ENCODE data around the gene DSG1. TPM values are rescaled to one million over a fixed set of nuclear protein-coding genes. Genes with fewer than 3 reads are reported as not detected.

DSG1 gene
- total RNA-seq, 1 experiment from 2014 or later: not detected

DNA sequence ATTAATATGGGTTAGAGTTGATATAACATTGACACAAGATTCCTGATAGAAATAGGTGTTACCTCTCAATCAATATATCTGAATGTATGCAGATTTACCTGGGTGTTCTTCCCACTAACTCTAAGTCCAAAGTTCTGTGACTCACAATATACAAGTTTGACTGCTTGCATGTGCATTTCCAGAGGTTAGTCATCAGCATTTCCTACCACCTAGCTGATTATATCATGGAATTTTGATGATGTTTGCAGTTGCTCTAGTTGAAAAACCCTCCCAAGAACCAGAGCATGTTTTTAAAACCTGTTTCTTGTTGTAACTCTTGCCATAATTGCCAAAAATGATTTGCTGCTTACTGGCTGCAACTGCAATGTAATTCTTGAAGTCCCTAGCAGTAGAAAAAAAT lies 15.0 kb upstream of the DSG1 start:
- peaks cover 38% of the 10 kb centered on the region for H3K4me1 Mint-ChIP-seq (ENCODE audit: insufficient read depth, unreplicated experiment)
- no TSS peak for BruUV-seq (replicated peaks)
- H3K36me3 Mint-ChIP-seq (ENCODE audit: insufficient read depth, unreplicated experiment): no peaks in the 10 kb centered on the region
- ChIA-PET CTCF (interaction anchor here (0.6 kb wide), 2 partner anchors 32 to 33 kb away, joined by 3 to 4 read pairs; no protein-coding TSS in a partner anchor), POLR2A (interaction anchor here (0.7 to 1.5 kb wide), 7 partner anchors 22 to 262 kb away, joined by 3 to 9 read pairs (median 5); no protein-coding TSS in a partner anchor)
- H3K27me3 Mint-ChIP-seq (ENCODE audit: insufficient read depth, unreplicated experiment): no peaks in the 10 kb centered on the region
- H3K9me3 Mint-ChIP-seq (ENCODE audit: unreplicated experiment): no peaks in the 10 kb centered on the region
- TF ChIP-seq, protein P1, sequence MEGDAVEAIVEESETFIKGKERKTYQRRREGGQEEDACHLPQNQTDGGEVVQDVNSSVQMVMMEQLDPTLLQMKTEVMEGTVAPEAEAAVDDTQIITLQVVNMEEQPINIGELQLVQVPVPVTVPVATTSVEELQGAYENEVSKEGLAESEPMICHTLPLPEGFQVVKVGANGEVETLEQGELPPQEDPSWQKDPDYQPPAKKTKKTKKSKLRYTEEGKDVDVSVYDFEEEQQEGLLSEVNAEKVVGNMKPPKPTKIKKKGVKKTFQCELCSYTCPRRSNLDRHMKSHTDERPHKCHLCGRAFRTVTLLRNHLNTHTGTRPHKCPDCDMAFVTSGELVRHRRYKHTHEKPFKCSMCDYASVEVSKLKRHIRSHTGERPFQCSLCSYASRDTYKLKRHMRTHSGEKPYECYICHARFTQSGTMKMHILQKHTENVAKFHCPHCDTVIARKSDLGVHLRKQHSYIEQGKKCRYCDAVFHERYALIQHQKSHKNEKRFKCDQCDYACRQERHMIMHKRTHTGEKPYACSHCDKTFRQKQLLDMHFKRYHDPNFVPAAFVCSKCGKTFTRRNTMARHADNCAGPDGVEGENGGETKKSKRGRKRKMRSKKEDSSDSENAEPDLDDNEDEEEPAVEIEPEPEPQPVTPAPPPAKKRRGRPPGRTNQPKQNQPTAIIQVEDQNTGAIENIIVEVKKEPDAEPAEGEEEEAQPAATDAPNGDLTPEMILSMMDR (IDR thresholded peaks at IDR 0.05; ENCODE audit: unreplicated experiment): no peak
- intact Hi-C loops (cut with micrococcal nuclease): no loop called here
- peak overlapping the region; percentile 18 for H3K27ac Mint-ChIP-seq (ENCODE audit: low read depth, unreplicated experiment)
- peak; percentile 52 for DNase-seq (ENCODE audit: unreplicated experiment)
- no peak overlapping the region for H3K4me3 Mint-ChIP-seq (ENCODE audit: unreplicated experiment)

DNA sequence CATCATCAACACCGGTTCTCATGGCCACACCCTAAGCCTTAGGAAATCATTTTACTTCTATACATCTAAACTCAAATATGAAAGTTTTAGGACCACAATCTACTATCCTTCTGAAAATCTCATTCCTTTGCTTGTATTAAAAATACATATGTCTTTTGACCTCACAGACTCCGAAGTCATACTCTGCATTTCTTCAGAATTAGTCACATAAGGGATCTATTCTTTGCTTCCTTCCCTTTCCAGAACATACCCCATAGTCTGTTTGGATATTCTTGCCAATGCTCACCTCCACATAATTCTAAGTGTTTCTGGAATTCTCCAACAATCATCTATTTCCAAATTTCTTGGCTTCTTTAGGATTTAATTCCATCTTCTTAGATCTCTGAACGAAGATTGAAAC lies 14.2 kb upstream of the DSG1 start:
- H3K27ac Mint-ChIP-seq (ENCODE audit: low read depth, unreplicated experiment): peak overlapping the region; percentile 24

DNA sequence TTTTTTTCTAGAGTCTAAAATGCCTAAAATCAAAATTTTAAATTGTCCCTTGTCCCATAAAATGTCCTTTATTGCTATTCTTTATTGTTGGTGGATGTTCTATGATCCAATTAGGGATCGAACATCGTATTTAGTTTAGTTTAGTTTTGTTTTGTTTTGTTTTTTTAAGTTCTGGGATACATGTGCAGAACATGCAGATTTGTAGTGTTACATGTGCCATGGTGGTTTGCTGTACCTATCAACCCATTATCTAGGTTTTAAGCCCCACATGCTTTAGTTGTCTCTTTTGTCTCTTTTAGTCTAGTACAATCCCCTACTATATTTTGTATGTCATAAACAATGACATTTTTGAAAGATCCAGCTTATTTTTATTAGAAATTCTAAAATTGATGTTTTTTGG lies 8.8 kb upstream of the DSG1 start:
- Mint-ChIP-seq H3K4me1 (ENCODE audit: insufficient read depth, unreplicated experiment) (peaks cover 10% of the 10 kb centered on the region), H3K9me3 (ENCODE audit: unreplicated experiment) (no peaks in the 10 kb centered on the region), H3K27ac (ENCODE audit: low read depth, unreplicated experiment) (no peak overlapping the region), H3K27me3 (ENCODE audit: insufficient read depth, unreplicated experiment) (no peaks in the 10 kb centered on the region), H3K4me3 (ENCODE audit: unreplicated experiment) (no peak overlapping the region), H3K36me3 (ENCODE audit: insufficient read depth, unreplicated experiment) (no peaks in the 10 kb centered on the region)
- TF ChIP-seq, protein P1 (IDR thresholded peaks at IDR 0.05; ENCODE audit: unreplicated experiment): no peak
- no peak for DNase-seq (ENCODE audit: unreplicated experiment)
- ChIA-PET POLR2A (interaction anchor here (1.5 kb wide), 1 partner anchor 15 kb away, joined by 3 read pairs; no protein-coding TSS in a partner anchor), CTCF (no interaction called here)
- intact Hi-C loops (cut with micrococcal nuclease): no loop called here
- BruUV-seq (replicated peaks): no TSS peak

More for the DNA sequence above, 14.2 kb upstream of the DSG1 start:
- ChIA-PET CTCF (no interaction called here), POLR2A (no interaction called here)
- Mint-ChIP-seq H3K36me3 (ENCODE audit: insufficient read depth, unreplicated experiment) (no peaks in the 10 kb centered on the region), H3K4me1 (ENCODE audit: insufficient read depth, unreplicated experiment) (peaks cover 38% of the 10 kb centered on the region), H3K4me3 (ENCODE audit: unreplicated experiment) (no peak overlapping the region), H3K27me3 (ENCODE audit: insufficient read depth, unreplicated experiment) (no peaks in the 10 kb centered on the region), H3K9me3 (ENCODE audit: unreplicated experiment) (no peaks in the 10 kb centered on the region)
- DNase-seq (ENCODE audit: unreplicated experiment): no peak
- intact Hi-C loops (cut with micrococcal nuclease): no loop called here
- TF ChIP-seq, protein P1 (IDR thresholded peaks at IDR 0.05; ENCODE audit: unreplicated experiment): no peak
- no TSS peak for BruUV-seq (replicated peaks)

DNA sequence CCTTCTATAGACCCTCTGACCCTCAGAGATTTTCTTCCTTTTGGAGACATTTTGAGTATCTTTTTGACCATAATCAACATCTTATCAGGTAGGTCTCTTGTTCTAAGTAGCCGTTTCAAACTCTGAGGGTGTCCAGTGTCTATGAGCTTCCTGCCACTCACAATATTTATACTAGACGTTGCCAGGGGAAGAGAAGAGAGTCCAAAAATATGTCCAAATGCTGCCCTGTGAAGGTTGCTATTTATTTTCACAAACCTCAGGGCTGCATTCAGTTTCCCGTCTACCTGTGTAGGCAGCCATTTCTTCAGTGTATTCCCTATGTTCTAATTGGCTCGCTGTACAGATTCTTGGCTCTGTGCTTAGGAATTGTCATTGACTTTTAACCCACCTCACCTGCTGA lies 986 bp upstream of the DSG1 start:
- no peak for DNase-seq (ENCODE audit: unreplicated experiment)
- intact Hi-C loops (cut with micrococcal nuclease): no loop called here
- BruUV-seq (replicated peaks): no TSS peak
- POLR2A ChIA-PET: interaction anchor here (0.7 to 1.4 kb wide), 2 partner anchors 8 to 20 kb away, joined by 4 read pairs; no protein-coding TSS in a partner anchor
- no peaks in the 10 kb centered on the region for H3K36me3 Mint-ChIP-seq (ENCODE audit: insufficient read depth, unreplicated experiment)
- no peak overlapping the region for H3K4me3 Mint-ChIP-seq (ENCODE audit: unreplicated experiment)
- TF ChIP-seq, protein P1 (IDR thresholded peaks at IDR 0.05; ENCODE audit: unreplicated experiment): no peak
- CTCF ChIA-PET: interaction anchor here (0.6 kb wide), 2 partner anchors 128 to 1956 kb away, joined by 3 to 4 read pairs; no protein-coding TSS in a partner anchor
- no peaks in the 10 kb centered on the region for H3K4me1 Mint-ChIP-seq (ENCODE audit: insufficient read depth, unreplicated experiment)
- no peak overlapping the region for H3K27ac Mint-ChIP-seq (ENCODE audit: low read depth, unreplicated experiment)
- H3K27me3 Mint-ChIP-seq (ENCODE audit: insufficient read depth, unreplicated experiment): no peaks in the 10 kb centered on the region
- no peaks in the 10 kb centered on the region for H3K9me3 Mint-ChIP-seq (ENCODE audit: unreplicated experiment)

Data from MCF 10A (cell line).